Lower lobe of right lung (tissue), 2 donors: ENCODE measurements around the gene ANKRD42. TPM values are rescaled to one million over a fixed set of nuclear protein-coding genes. Genes with fewer than 3 reads are reported as not detected.

Experiments
- ATAC-seq, 2 donors: fragments of 200-7000 bp; cut with Tn5 transposase; one replicate each; pipeline ENCODE4 v1.9.1; 2020 to 2022; ENCODE audit warnings: mild to moderate bottlenecking in 2 of 2, moderate library complexity in 2 of 2
- DNase-seq: peaks from one replicate; pipeline ENCODE4 v3.0.0-alpha.2; 2020
- H3K27ac ChIP-seq: fragments of 200-600 bp; one replicate; pipeline ENCODE4 v1.8.0; 2022
- H3K27me3 ChIP-seq: fragments of 200-600 bp; one replicate; pipeline ENCODE4 v1.8.0; 2022; ENCODE audit warnings: low read depth
- H3K36me3 ChIP-seq: fragments of 200-600 bp; one replicate; pipeline ENCODE4 v1.8.0; 2022; ENCODE audit warnings: mild to moderate bottlenecking
- H3K4me1 ChIP-seq: fragments of 200-600 bp; one replicate; pipeline ENCODE4 v1.8.0; 2022
- H3K4me3 ChIP-seq: fragments of 200-600 bp; one replicate; pipeline ENCODE4 v1.8.0; 2022; ENCODE audit warnings: mild to moderate bottlenecking
- H3K9me3 ChIP-seq: fragments of 200-600 bp; one replicate; pipeline ENCODE4 v1.8.0; 2022
- CTCF ChIP-seq: fragments of 200-600 bp; IDR thresholded peaks from one replicate; pipeline ENCODE4 v1.8.0; 2022; ENCODE audit warnings: antibody characterized with exemption, mild to moderate bottlenecking
- intact Hi-C: fragments of 100-400 bp; cut with DNase I; formaldehyde crosslinking; loops from one replicate; pipeline ENCODE4 v1.11.0; 2022
- total RNA-seq: library from RNA; stranded (reverse); fragmentation: NEBNext Ultra II Directional; extraction: Animal tissue kit (Norgen Biotek cat#: 25700); gene quantifications from one replicate; pipeline ENCODE4 v1.2.1, GENCODE V29; 2021
- donor health status: DM: no; HTN: yes; CAD: no; lungs with severe emphysema.

The ANKRD42 gene
- total RNA-seq, 1 donor from 2014 or later: 15.9 TPM

GRCh38 chr11:83275888-83276641 is 82.6 kb downstream of the ANKRD42 start:
- H3K4me3 ChIP-seq: no peak overlapping the region
- TF ChIP-seq CTCF: no peak
- ATAC-seq (no peak), DNase-seq (no peak)
- peaks cover 90% of the 10 kb centered on the region for H3K36me3 ChIP-seq
- no peaks in the 10 kb centered on the region for H3K27me3 ChIP-seq
- intact Hi-C loops: no loop called here
- H3K4me1 ChIP-seq: no peaks in the 10 kb centered on the region
- no peaks in the 10 kb centered on the region for H3K9me3 ChIP-seq
- no peak overlapping the region for H3K27ac ChIP-seq

- DNase-seq (no peak), ATAC-seq (no peak)
- Histone ChIP-seq H3K4me3 (no peak overlapping the region), H3K9me3 (no peaks in the 10 kb centered on the region), H3K27me3 (no peaks in the 10 kb centered on the region), H3K36me3 (peaks cover 67% of the 10 kb centered on the region), H3K4me1 (peaks cover 18% of the 10 kb centered on the region), H3K27ac (no peak overlapping the region)
- intact Hi-C loops: no loop called here
- TF ChIP-seq CTCF: no peak
These were observed 84.8 kb downstream of the ANKRD42 start for GRCh38 chr11:83278351-83278750.

GRCh38 chr11:83280256-83280655 is 86.7 kb downstream of the ANKRD42 start:
- no peak overlapping the region for H3K27ac ChIP-seq

GRCh38 chr11:83282084-83282716 is 88.7 kb downstream of the ANKRD42 start:
- DNase-seq (no peak), ATAC-seq (no peak)
- Histone ChIP-seq H3K27me3 (no peaks in the 10 kb centered on the region), H3K9me3 (no peaks in the 10 kb centered on the region), H3K4me1 (peaks cover 37% of the 10 kb centered on the region), H3K27ac (no peak overlapping the region), H3K36me3 (peaks cover 33% of the 10 kb centered on the region), H3K4me3 (no peak overlapping the region)
- intact Hi-C loops: no loop called here
- TF ChIP-seq CTCF: no peak

More at GRCh38 chr11:83280256-83280655, 86.7 kb downstream of the ANKRD42 start:
- Histone ChIP-seq H3K27me3 (no peaks in the 10 kb centered on the region), H3K4me3 (no peak overlapping the region), H3K4me1 (peaks cover 37% of the 10 kb centered on the region), H3K36me3 (peaks cover 48% of the 10 kb centered on the region), H3K9me3 (no peaks in the 10 kb centered on the region)
- ATAC-seq: no peak
- no peak for DNase-seq
- no peak for TF ChIP-seq CTCF
- intact Hi-C loops: no loop called here

GRCh38 chr11:83284501-83285150 is 91.1 kb downstream of the ANKRD42 start:
- no peak for TF ChIP-seq CTCF
- H3K9me3 ChIP-seq: no peaks in the 10 kb centered on the region
- DNase-seq (no peak), ATAC-seq (no peak)
- peaks cover 37% of the 10 kb centered on the region for H3K4me1 ChIP-seq
- peak overlapping the region; percentile 94 for H3K4me3 ChIP-seq
- H3K27me3 ChIP-seq: no peaks in the 10 kb centered on the region
- peak overlapping the region; percentile 99 for H3K27ac ChIP-seq
- intact Hi-C loops: no loop called here
- H3K36me3 ChIP-seq: peaks cover 11% of the 10 kb centered on the region
